Cardiac muscle cell (in vitro differentiated cells and primary cell): Measurements from ENCODE around the gene PEX3. TPM values are rescaled to one million over a fixed set of nuclear protein-coding genes. Genes with fewer than 3 reads are reported as not detected.

Experiments
- DNase-seq, 2 donors: peaks; one replicate each; pipeline versions ENCODE4 v3.0.0 to v3.0.0-alpha.2; 2010 to 2017; ENCODE audit warnings: low read depth in 1 of 2, low spot score in 1 of 2
- H3K27ac ChIP-seq: fragments of 200-600 bp; sonication (generic); 2 replicates; pipeline ENCODE4 v1.5.1; 2016
- H3K27me3 ChIP-seq: fragments of 200-600 bp; sonication (generic); 2 replicates; pipeline ENCODE4 v1.6.0; 2016; ENCODE audit warnings: control low read depth
- H3K36me3 ChIP-seq: fragments of 200-600 bp; sonication (generic); 2 replicates; pipeline ENCODE4 v1.5.1; 2016; ENCODE audit warnings: control low read depth
- H3K4me1 ChIP-seq: fragments of 200-600 bp; sonication (generic); 2 replicates; pipeline ENCODE4 v1.8.1; 2017; ENCODE audit warnings: low read depth, mild to moderate bottlenecking, mixed run types
- H3K4me3 ChIP-seq: fragments of 200-600 bp; sonication (generic); 2 replicates; pipeline ENCODE4 v1.5.1; 2016; ENCODE audit warnings: mild to moderate bottlenecking
- H3K9me3 ChIP-seq: fragments of 200-600 bp; sonication (generic); 2 replicates; pipeline ENCODE4 v1.5.1; 2017; ENCODE audit warnings: low read depth, mild to moderate bottlenecking, control low read depth
- polyA plus RNA-seq: library from polyadenylated mRNA; unstranded; fragments of >200 nt; fragmentation: Nextera tagmentation; extraction: Ambion mirVana; gene quantifications from 2 replicates; pipeline ENCODE4 v1.2.1, GENCODE V29; 2016
- total RNA-seq: library from RNA; depleted of rRNA; stranded (reverse); fragments of >200 nt; gene quantifications from 2 replicates; pipeline ENCODE4 v1.2.3, GENCODE V29; 2016
- TF ChIP-seq, protein P1 (sequence below): IDR thresholded peaks from 2 replicates; pipeline ENCODE4 v1.5.1; 2012; ENCODE audit warnings: low read depth, mild to moderate bottlenecking, low read length

The PEX3 gene, protein sequence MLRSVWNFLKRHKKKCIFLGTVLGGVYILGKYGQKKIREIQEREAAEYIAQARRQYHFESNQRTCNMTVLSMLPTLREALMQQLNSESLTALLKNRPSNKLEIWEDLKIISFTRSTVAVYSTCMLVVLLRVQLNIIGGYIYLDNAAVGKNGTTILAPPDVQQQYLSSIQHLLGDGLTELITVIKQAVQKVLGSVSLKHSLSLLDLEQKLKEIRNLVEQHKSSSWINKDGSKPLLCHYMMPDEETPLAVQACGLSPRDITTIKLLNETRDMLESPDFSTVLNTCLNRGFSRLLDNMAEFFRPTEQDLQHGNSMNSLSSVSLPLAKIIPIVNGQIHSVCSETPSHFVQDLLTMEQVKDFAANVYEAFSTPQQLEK
- total RNA-seq (8.9 and 17.9 TPM in 2 replicates), polyA plus RNA-seq (34.9 and 40.0 TPM in 2 replicates)

DNA sequence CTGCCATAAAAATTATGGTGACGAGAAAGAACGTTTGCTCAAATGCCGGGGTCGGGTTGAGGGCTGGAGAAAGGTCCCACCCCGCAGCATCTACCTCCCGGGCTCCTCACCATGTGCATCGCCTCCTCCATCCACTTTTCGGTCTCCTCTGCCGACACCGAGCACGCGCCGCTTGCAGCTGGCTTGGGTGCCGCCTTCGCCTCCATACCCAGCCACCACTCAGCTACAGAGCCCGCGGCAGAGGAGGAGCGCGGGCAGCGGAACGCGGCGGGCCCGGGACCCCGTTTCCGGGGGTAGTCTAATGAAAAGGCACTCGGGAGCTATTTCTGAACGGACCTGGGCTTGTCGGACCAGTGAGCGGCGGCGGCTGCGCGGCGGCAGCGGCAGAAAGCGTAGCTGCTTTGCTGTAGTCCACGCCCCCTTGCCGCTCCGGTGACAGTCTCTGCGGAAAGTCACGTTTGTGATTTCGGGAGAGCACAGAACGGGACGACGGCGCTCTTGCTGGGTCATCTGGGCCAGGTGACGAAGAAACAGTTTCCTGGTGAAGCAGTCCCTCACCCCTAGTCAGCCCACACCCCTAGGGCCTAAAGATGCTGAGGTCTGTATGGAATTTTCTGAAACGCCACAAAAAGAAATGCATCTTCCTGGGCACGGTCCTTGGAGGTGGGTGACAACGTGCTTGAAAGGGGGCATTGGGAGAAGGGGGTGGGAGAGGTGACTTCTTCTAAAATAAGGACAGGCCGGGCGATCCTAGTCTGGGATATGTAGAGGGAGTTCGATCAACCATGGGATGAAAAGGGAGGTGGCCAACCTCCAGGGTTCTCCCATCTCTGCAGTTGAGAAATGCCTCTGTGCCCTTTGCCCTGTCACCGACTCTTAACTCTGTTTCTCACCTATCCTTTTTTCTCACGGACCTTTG lies at the start of gene PEX3, which contains the start of gene ADAT2:
PEX3 (plus strand) TSS at position 353 of the 919 bp plus-strand sequence; CDS start at position 591, 238 bp downstream.
ADAT2 (minus strand) TSS at position 243 of the 919 bp plus-strand sequence; CDS start at position 206, 37 bp downstream.
- no peaks in the 10 kb centered on the region for H3K27me3 ChIP-seq
- peak within 1 kb of the TSS; percentile 71 for H3K4me3 ChIP-seq
- peak; percentile 96 to 97 for DNase-seq
- peaks cover 19% of the 10 kb centered on the region for H3K4me1 ChIP-seq
- no peaks in the 10 kb centered on the region for H3K9me3 ChIP-seq
- TF ChIP-seq, protein P1, sequence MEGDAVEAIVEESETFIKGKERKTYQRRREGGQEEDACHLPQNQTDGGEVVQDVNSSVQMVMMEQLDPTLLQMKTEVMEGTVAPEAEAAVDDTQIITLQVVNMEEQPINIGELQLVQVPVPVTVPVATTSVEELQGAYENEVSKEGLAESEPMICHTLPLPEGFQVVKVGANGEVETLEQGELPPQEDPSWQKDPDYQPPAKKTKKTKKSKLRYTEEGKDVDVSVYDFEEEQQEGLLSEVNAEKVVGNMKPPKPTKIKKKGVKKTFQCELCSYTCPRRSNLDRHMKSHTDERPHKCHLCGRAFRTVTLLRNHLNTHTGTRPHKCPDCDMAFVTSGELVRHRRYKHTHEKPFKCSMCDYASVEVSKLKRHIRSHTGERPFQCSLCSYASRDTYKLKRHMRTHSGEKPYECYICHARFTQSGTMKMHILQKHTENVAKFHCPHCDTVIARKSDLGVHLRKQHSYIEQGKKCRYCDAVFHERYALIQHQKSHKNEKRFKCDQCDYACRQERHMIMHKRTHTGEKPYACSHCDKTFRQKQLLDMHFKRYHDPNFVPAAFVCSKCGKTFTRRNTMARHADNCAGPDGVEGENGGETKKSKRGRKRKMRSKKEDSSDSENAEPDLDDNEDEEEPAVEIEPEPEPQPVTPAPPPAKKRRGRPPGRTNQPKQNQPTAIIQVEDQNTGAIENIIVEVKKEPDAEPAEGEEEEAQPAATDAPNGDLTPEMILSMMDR: no peak
- H3K36me3 ChIP-seq: no peaks in the 10 kb centered on the region
- H3K27ac ChIP-seq: peak within 1 kb of the TSS; percentile 83

DNA sequence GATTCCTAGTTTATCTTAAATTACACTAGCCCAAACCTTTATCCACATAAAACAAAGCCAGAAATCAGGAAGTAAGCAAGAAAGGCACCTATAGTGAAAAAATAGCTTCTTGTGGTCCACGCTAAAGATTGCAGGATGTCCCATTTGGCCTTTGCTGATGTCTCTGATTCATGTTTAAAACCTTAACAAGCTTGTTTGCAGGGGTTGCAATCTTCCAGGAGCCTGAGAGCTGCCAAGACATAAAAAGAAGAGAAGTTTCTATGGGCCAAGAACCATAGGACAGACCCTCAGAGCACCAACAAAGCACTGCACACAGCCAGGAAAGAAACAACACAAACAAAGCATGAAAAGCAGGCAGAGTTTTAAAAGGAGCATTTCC lies 49.5 kb upstream of the PEX3 start:
- Histone ChIP-seq H3K27ac (no peak overlapping the region), H3K4me1 (no peaks in the 10 kb centered on the region), H3K36me3 (no peaks in the 10 kb centered on the region), H3K9me3 (no peaks in the 10 kb centered on the region), H3K27me3 (no peaks in the 10 kb centered on the region), H3K4me3 (no peak overlapping the region)
- TF ChIP-seq, protein P1: no peak
- DNase-seq: no peak

DNA sequence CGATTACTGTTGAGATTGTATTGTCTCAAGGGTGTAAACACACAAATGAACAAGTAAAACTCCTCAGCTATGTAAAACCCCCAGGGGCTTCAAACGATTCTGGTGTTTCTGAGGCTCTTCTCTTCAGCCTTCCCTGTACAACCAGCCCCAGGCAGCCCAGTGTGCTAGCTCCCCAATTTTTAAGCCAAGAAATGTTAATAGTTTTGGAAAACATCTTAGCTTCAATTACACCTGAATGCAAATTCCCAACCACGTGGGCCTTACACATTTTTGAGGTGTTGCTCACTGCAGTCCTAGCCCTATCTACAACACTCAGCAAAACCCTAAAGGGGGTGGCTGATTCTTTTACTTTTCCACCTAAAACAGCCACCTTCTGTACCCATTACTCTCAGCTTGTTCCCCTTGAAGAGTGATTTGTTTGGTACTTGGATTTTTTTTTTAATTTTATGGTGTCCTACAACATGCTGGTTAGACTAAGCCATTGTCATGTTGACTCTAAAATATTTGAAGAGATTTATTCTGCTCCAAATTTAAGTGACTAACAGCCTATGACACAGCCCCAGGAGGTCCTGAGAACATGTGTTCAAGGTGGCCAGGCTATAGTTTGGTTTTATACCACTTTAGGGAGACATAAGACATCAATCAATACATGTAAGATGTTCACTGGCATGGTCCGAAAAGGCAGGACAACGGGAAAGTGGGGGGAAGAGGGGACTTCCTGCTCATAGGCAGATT lies 48.8 kb upstream of the PEX3 start:
- no peaks in the 10 kb centered on the region for H3K9me3 ChIP-seq
- H3K4me1 ChIP-seq: no peaks in the 10 kb centered on the region
- no peak overlapping the region for H3K4me3 ChIP-seq
- no peak for DNase-seq
- TF ChIP-seq, protein P1: no peak
- H3K27ac ChIP-seq: no peak overlapping the region
- H3K36me3 ChIP-seq: no peaks in the 10 kb centered on the region
- no peaks in the 10 kb centered on the region for H3K27me3 ChIP-seq

DNA sequence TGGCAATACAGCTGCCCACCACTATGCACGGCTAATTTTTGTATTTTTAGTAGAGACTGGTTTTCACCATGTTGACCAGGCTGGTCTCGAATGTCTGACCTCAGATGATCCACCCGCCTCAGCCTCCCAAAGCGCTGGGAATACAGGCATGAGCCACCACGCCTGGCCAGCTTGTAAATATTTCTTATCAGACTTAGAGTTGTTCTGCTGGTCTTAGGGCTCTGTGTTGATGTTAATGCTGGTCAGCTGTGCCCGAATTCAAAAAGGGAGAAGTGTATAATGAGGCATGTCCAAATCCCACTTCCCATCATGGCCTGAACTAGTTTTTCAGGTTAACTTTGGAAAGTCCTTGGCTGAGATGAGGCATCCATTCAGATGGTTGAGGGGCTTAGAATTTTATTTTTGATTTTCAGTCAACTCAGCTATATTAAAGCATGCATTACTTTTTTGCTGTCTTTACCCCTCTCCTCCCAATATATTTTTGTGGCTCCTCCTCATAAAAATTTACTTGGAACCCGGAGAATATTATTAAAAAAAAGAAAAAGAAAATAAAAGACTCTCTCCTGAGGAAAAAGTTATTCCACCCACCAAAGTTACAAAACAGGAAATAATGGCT lies 47.8 kb upstream of the PEX3 start:
- Histone ChIP-seq H3K4me3 (no peak overlapping the region), H3K27me3 (no peaks in the 10 kb centered on the region), H3K4me1 (no peaks in the 10 kb centered on the region), H3K27ac (no peak overlapping the region), H3K9me3 (no peaks in the 10 kb centered on the region), H3K36me3 (no peaks in the 10 kb centered on the region)
- TF ChIP-seq, protein P1: no peak
- no peak for DNase-seq
